ENCODE data around the gene TUBE1. TPM values are rescaled to one million over a fixed set of nuclear protein-coding genes. Genes with fewer than 3 reads are reported as not detected.

Gene TUBE1
- total RNA-seq, 6 donors from 2014 or later: 12.5 to 48.6 (median 21.0) TPM

DNA sequence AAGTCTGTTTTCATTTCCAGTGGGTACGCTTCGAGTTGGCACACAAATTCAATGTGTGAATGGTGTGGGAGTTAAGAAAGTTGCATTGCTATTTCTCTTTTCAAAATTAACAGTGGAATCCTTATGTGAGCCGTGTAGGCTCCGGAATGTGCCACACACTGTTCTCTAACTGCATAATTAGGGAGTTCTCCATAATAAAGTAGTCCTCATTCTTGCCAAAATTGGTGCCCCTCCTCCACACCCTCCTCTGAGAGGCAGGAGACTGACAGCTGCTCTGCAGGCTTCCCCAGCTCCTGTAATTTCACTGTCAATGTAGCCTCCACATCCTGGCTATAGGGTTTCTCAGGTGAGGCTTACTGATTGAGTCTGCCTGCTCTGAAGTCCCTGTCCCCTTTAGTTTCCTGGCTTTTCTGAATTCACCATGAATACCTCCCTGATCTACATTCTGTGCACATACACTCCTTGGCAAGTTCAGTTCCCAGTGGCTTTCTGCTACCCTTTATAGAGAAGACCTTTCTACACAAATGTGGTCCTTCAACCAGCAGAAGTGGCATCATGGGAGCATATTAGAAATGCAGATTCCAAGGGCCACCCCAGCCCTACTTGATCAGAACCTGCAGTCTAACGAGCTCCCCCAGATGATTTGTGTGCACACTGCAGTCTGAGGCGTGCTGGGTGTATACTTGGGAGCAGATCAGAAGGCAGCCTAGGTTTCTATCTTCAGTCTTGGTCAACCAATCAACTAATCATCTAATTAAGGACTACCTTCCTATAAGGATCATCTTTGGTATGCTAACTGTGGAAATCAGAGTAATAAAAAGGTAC lies 53.3 kb downstream of the TUBE1 start:
- ATAC-seq (ENCODE audit: low FRiP score in 2 of 2): no peak
- no peak for TF ChIP-seq POLR2A (IDR thresholded peaks at IDR 0.05)
- no peak for TF ChIP-seq EP300 (IDR thresholded peaks at IDR 0.05)
- no peak overlapping the region for H3K27ac ChIP-seq
- H3K4me3 ChIP-seq: no peak overlapping the region
- no peaks in the 10 kb centered on the region for H3K9me3 ChIP-seq
- WGBS, 2 donors: 65 to 72% methylated on average over 5 to 6 of the region's 6 CpGs
- no peaks in the 10 kb centered on the region for H3K36me3 ChIP-seq
- H3K4me1 ChIP-seq: peaks cover 0 to 17% (median 10%) of the 10 kb centered on the region in 4 donors
- DNase-seq: no peak
- H3K27me3 ChIP-seq: no peaks in the 10 kb centered on the region

GRCh38 chr6:112032728-112033127 lies 54.6 kb downstream of the TUBE1 start:
- H3K4me1 ChIP-seq: peaks cover 2 to 19% (median 8%) of the 10 kb centered on the region in 4 donors
- H3K36me3 ChIP-seq: no peaks in the 10 kb centered on the region
- no peaks in the 10 kb centered on the region for H3K27me3 ChIP-seq
- no peak overlapping the region for H3K27ac ChIP-seq
- no peak overlapping the region for H3K4me3 ChIP-seq
- WGBS, 2 donors: 88 to 90% methylated on average over 6 of the region's 6 CpGs
- ATAC-seq (ENCODE audit: low FRiP score in 2 of 2): no peak
- TF ChIP-seq POLR2A (IDR thresholded peaks at IDR 0.05) (no peak), POLR2AphosphoS5 (IDR thresholded peaks at IDR 0.05) (no peak), EP300 (IDR thresholded peaks at IDR 0.05) (no peak)
- TF ChIP-seq, protein P1, sequence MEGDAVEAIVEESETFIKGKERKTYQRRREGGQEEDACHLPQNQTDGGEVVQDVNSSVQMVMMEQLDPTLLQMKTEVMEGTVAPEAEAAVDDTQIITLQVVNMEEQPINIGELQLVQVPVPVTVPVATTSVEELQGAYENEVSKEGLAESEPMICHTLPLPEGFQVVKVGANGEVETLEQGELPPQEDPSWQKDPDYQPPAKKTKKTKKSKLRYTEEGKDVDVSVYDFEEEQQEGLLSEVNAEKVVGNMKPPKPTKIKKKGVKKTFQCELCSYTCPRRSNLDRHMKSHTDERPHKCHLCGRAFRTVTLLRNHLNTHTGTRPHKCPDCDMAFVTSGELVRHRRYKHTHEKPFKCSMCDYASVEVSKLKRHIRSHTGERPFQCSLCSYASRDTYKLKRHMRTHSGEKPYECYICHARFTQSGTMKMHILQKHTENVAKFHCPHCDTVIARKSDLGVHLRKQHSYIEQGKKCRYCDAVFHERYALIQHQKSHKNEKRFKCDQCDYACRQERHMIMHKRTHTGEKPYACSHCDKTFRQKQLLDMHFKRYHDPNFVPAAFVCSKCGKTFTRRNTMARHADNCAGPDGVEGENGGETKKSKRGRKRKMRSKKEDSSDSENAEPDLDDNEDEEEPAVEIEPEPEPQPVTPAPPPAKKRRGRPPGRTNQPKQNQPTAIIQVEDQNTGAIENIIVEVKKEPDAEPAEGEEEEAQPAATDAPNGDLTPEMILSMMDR (IDR thresholded peaks at IDR 0.05): no peak
- no peaks in the 10 kb centered on the region for H3K9me3 ChIP-seq
- no peak for DNase-seq

DNA sequence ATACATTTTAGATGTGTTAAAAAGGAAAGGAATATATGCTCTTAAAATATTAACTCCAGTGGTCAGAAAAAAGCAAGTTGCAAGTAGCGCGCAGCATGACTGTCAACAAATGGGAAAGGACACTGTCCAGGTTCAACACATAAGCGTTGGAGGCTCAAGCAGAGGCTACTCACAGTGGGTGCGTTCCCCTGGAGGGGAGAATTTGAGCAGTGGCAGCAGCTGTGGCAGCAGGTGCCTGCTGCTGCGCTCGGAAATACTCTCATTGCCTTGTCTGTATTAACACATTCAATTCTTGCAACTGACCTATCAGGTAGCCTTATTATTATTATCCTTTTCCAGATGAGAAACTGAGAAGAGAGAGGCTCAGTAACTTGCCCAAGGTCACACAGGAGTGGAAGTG lies 55.3 kb downstream of the TUBE1 start:
- Histone ChIP-seq H3K4me1 (peaks cover 2 to 19% (median 8%) of the 10 kb centered on the region in 4 donors), H3K4me3 (no peak overlapping the region), H3K36me3 (no peaks in the 10 kb centered on the region), H3K27ac (no peak overlapping the region), H3K27me3 (no peaks in the 10 kb centered on the region), H3K9me3 (no peaks in the 10 kb centered on the region)
- TF ChIP-seq, protein P1 (IDR thresholded peaks at IDR 0.05): no peak
- TF ChIP-seq EP300 (IDR thresholded peaks at IDR 0.05) (no peak), POLR2AphosphoS5 (IDR thresholded peaks at IDR 0.05) (no peak), POLR2A (IDR thresholded peaks at IDR 0.05) (no peak)
- WGBS, 2 donors: 90 to 95% methylated on average over 6 of the region's 6 CpGs
- DNase-seq (no peak), ATAC-seq (ENCODE audit: low FRiP score in 2 of 2) (no peak)

DNA sequence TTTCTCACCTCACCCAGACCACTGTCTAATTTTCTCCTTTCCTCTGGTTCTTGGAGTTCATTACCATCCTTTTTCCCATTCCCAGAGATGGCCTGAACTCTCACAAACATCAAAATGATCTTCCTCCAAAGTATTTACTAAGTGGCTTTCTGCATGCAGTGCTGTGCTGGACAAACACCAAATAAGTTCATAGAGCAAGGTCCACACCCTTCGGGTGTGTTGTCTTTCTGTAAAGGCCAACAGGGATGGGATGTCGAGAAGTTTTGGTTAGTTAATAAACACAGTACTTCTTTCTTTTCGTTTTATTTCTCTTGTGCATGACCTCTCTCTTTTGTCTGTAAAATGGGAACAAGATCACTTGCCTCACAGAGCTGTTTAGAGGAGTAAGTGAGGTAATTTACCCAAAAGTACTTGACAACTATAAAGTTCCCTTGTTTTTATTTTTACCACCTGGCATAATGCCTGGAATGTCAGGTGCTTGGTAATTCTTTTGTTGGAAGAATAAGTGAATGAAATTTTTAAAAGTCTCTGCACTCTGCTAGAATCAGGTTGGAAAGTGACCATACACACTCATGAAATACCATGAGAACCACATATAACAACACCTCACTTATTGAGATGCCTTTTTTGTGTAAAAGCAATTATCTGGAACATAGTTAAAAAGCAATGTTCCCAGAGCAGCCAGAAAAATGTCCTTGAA lies 56.2 kb downstream of the TUBE1 start:
- Histone ChIP-seq H3K27me3 (no peaks in the 10 kb centered on the region), H3K4me1 (peaks cover 2 to 19% (median 8%) of the 10 kb centered on the region in 4 donors), H3K36me3 (no peaks in the 10 kb centered on the region), H3K9me3 (no peaks in the 10 kb centered on the region), H3K27ac (no peak overlapping the region), H3K4me3 (no peak overlapping the region)
- WGBS, 2 donors: 48 to 59% methylated on average over 3 of the region's 3 CpGs
- no peak for TF ChIP-seq EP300 (IDR thresholded peaks at IDR 0.05)
- TF ChIP-seq POLR2A (IDR thresholded peaks at IDR 0.05): no peak
- no peak for TF ChIP-seq POLR2AphosphoS5 (IDR thresholded peaks at IDR 0.05)
- ATAC-seq (ENCODE audit: low FRiP score in 2 of 2) (peak in 1 of 2 donors; percentile 35), DNase-seq (no peak)

DNA sequence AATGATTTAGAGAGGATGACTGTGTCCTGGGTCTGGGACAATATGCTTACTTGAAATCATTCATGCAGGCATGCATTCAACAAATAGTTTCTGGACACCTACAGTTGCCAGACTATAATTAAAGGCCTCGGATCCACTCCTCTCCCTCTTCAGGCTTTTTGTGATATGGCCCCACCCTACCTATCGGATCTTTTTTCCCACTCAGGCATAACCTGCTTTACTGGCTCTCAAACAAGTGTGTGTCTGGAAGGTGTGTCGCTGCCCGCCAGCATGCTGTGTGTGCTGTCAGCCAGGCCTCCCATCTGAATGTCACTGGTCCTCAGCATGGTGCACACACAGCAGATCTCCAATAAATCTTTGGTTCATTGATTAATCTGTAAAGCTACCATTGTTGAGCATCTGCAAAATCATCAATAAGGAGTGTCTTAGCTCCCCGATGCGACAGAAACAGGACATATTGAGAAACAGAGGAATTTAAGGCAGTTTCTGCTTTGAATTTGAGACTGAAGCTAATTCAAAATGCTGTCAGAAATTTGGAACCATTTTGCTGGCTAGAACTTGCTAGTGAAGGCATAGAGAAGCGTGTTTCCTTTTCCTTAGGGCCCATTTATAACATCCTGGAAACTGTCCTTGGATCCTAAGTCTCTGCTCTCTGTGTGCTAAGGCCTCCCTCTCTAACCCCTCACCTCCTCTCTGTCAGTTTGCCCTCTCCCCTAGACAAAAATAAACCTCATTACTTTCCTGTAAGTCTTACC lies 56.9 kb downstream of the TUBE1 start:
- Histone ChIP-seq H3K36me3 (no peaks in the 10 kb centered on the region), H3K27ac (no peak overlapping the region), H3K4me3 (no peak overlapping the region), H3K4me1 (peaks cover 2 to 19% (median 8%) of the 10 kb centered on the region in 4 donors), H3K27me3 (no peaks in the 10 kb centered on the region), H3K9me3 (no peaks in the 10 kb centered on the region)
- no peak for DNase-seq
- ATAC-seq (ENCODE audit: low FRiP score in 2 of 2): peak in 1 of 2 donors; percentile 5
- TF ChIP-seq, protein P1 (IDR thresholded peaks at IDR 0.05): no peak
- TF ChIP-seq POLR2A (IDR thresholded peaks at IDR 0.05): no peak
- no peak for TF ChIP-seq EP300 (IDR thresholded peaks at IDR 0.05)
- WGBS, 2 donors: 70 to 84% methylated on average over 7 of the region's 7 CpGs
